H1 (cell line): ENCODE measurements around the gene TMEM114. TPM values are rescaled to one million over a fixed set of nuclear protein-coding genes. Genes with fewer than 3 reads are reported as not detected.
A peak's percentile ranks its signal among the peaks of the same experiment; 100 is the strongest.

ENCODE experiments used
- CBX5 ChIP-seq: fragments of 300-800, 300-1000 bp; sonication (generic); IDR thresholded peaks from 2 replicates; pipeline ENCODE4 v1.7.1; 2016; ENCODE audit warnings: antibody characterized with exemption, low read length, low read depth
- CTCF ChIP-seq, 3 experiments: IDR thresholded peaks; 1 replicate in 2 of 3; 2 replicates in 1 of 3; pipeline versions ENCODE4 v1.5.1 to v1.6.1; 2011; ENCODE audit warnings: low read length in 3 of 3, mild to moderate bottlenecking in 3 of 3, inconsistent platforms in 2 of 3, low read depth in 1 of 3, moderate library complexity in 1 of 3; ENCODE audit not compliant: insufficient read depth in 1 of 3; ENCODE audit errors: control extremely low read depth in 1 of 3
- KDM5A ChIP-seq: fragments of 200-600 bp; IDR thresholded peaks from 2 replicates; pipeline ENCODE4 v1.7.1; 2012; ENCODE audit warnings: mild to moderate bottlenecking, low read length, inconsistent platforms, mixed read lengths
- RBBP5 ChIP-seq: IDR thresholded peaks from 2 replicates; pipeline ENCODE4 v1.7.1; 2012; ENCODE audit warnings: low read depth, mild to moderate bottlenecking, inconsistent platforms, low read length, moderate library complexity, borderline replicate concordance
- polyA plus RNA-seq, 7 experiments: library from polyadenylated mRNA; depleted of rRNA in 3 of 7; stranded (reverse) in 5 of 7; unstranded in 2 of 7; fragments of >200 nt in 5 of 7; fragments of 200-250 nt in 2 of 7; gene quantifications; 1 replicate in 5 of 7; 2 replicates in 1 of 7; 4 replicates in 1 of 7; pipeline versions ENCODE4 v1.2.1 to v1.2.3, GENCODE V29; 2011 to 2013; ENCODE audit warnings: missing spikeins in 2 of 7, mixed read lengths in 2 of 7
- total RNA-seq: library from RNA; stranded (reverse); fragmentation: NEBNext Ultra II Directional; extraction: Animal tissue kit (Norgen Biotek cat#: 25700); gene quantifications from 2 replicates; pipeline ENCODE4 v1.2.1, GENCODE V29; 2021

TMEM114 gene
- total and polyA plus RNA-seq, 2 of the 8 experiments (the other 6 are each of a cell fraction or from before 2014, with no cell fraction given): 1.6 to 2.9 TPM

- peak; percentile 12; the same call in 1 of the 2 replicates for TF ChIP-seq RBBP5
- TF ChIP-seq CBX5: no peak
- TF ChIP-seq CTCF (IDR thresholded peaks at IDR 0.05; ENCODE audit: control extremely low read depth in 1 of 3, insufficient read depth in 1 of 3, low read depth in 1 of 3, low read length in 3 of 3): peak in 2 of 3 experiments; percentile 8 to 12; a peak in 2 of 4 replicates
- no peak for TF ChIP-seq KDM5A
These were observed 1.0 kb downstream of the TMEM114 start (continued) for GRCh38 chr16:8589057-8589899.
